ENCODE measurements around the gene DISC1. TPM values are rescaled to one million over a fixed set of nuclear protein-coding genes. Genes with fewer than 3 reads are reported as not detected.
A peak's percentile ranks its signal among the peaks of the same experiment; 100 is the strongest.

DISC1 gene
- total RNA-seq, 1 donor from 2014 or later, result 12.3 TPM

GRCh38 chr1:231601824-231602672, 24.5 kb upstream of the DISC1 start:
- Histone ChIP-seq H3K4me1 (peaks cover 27% of the 10 kb centered on the region), H3K36me3 (no peaks in the 10 kb centered on the region), H3K27ac (no peak overlapping the region), H3K27me3 (no peaks in the 10 kb centered on the region), H3K4me3 (no peak overlapping the region), H3K9me3 (no peaks in the 10 kb centered on the region)
- TF ChIP-seq CTCF (IDR thresholded peaks at IDR 0.05) (no peak), POLR2A (IDR thresholded peaks at IDR 0.05) (no peak), POLR2AphosphoS5 (IDR thresholded peaks at IDR 0.05; ENCODE audit: insufficient read depth in 1 of 2, low read depth in 1 of 2) (no peak)
- no peak for DNase-seq (ENCODE audit: extremely low spot score in 2 of 2)
- intact Hi-C loops (cut with DNase I), result loop anchor here (5.0 kb wide), 1 partner anchor 255 kb away; no protein-coding TSS in a partner anchor

GRCh38 chr1:231602673-231602984, 24.0 kb upstream of the DISC1 start:
- intact Hi-C loops (cut with DNase I), result loop anchor here (5.0 kb wide), 1 partner anchor 255 kb away; no protein-coding TSS in a partner anchor
- H3K9me3 ChIP-seq, result no peaks in the 10 kb centered on the region
- TF ChIP-seq POLR2AphosphoS5 (IDR thresholded peaks at IDR 0.05; ENCODE audit: insufficient read depth in 1 of 2, low read depth in 1 of 2), result no peak
- no peak for TF ChIP-seq CTCF (IDR thresholded peaks at IDR 0.05)
- no peak for TF ChIP-seq POLR2A (IDR thresholded peaks at IDR 0.05)
- no peak overlapping the region for H3K27ac ChIP-seq
- H3K36me3 ChIP-seq, result no peaks in the 10 kb centered on the region
- H3K27me3 ChIP-seq, result no peaks in the 10 kb centered on the region
- no peak for DNase-seq (ENCODE audit: extremely low spot score in 2 of 2)
- peaks cover 27% of the 10 kb centered on the region for H3K4me1 ChIP-seq
- H3K4me3 ChIP-seq, result no peak overlapping the region

GRCh38 chr1:231603598-231604275, 22.9 kb upstream of the DISC1 start:
- Histone ChIP-seq H3K27ac (peak overlapping the region; percentile 36), H3K9me3 (no peaks in the 10 kb centered on the region), H3K4me3 (peak overlapping the region; percentile 40 to 54), H3K4me1 (peaks cover 27% of the 10 kb centered on the region), H3K36me3 (no peaks in the 10 kb centered on the region), H3K27me3 (no peaks in the 10 kb centered on the region)
- intact Hi-C loops (cut with DNase I), result loop anchor here (5.0 kb wide), 1 partner anchor 256 kb away; no protein-coding TSS in a partner anchor
- TF ChIP-seq CTCF (IDR thresholded peaks at IDR 0.05) (peak; percentile 69 to 86 (median 74)), POLR2A (IDR thresholded peaks at IDR 0.05) (no peak), POLR2AphosphoS5 (IDR thresholded peaks at IDR 0.05; ENCODE audit: insufficient read depth in 1 of 2, low read depth in 1 of 2) (peak in 1 of 2 donors; percentile 64)
- no peak for DNase-seq (ENCODE audit: extremely low spot score in 2 of 2)

GRCh38 chr1:231604276-231604621, 22.3 kb upstream of the DISC1 start:
- intact Hi-C loops (cut with DNase I), result loop anchor here (5.0 kb wide), 1 partner anchor 257 kb away; no protein-coding TSS in a partner anchor
- no peak for TF ChIP-seq POLR2AphosphoS5 (IDR thresholded peaks at IDR 0.05; ENCODE audit: insufficient read depth in 1 of 2, low read depth in 1 of 2)

GRCh38 chr1:231605149-231606100, 21.2 kb upstream of the DISC1 start:
- no peaks in the 10 kb centered on the region for H3K36me3 ChIP-seq
- no peak for DNase-seq (ENCODE audit: extremely low spot score in 2 of 2)
- no peak overlapping the region for H3K27ac ChIP-seq
- H3K9me3 ChIP-seq, result no peaks in the 10 kb centered on the region
- no peak overlapping the region for H3K4me3 ChIP-seq
- intact Hi-C loops (cut with DNase I), result no loop called here
- peaks cover 20% of the 10 kb centered on the region for H3K4me1 ChIP-seq
- TF ChIP-seq POLR2AphosphoS5 (IDR thresholded peaks at IDR 0.05; ENCODE audit: insufficient read depth in 1 of 2, low read depth in 1 of 2), result no peak
- TF ChIP-seq POLR2A (IDR thresholded peaks at IDR 0.05), result no peak
- TF ChIP-seq CTCF (IDR thresholded peaks at IDR 0.05), result no peak
- no peaks in the 10 kb centered on the region for H3K27me3 ChIP-seq

More at GRCh38 chr1:231604276-231604621, 22.3 kb upstream of the DISC1 start:
- DNase-seq (ENCODE audit: extremely low spot score in 2 of 2), result no peak
- Histone ChIP-seq H3K27me3 (no peaks in the 10 kb centered on the region), H3K9me3 (no peaks in the 10 kb centered on the region), H3K4me3 (no peak overlapping the region), H3K27ac (no peak overlapping the region), H3K36me3 (no peaks in the 10 kb centered on the region), H3K4me1 (peaks cover 27% of the 10 kb centered on the region)

All from vagina (tissue), 2 donors.